Nephron (organoid): ENCODE measurements around the gene FGFRL1.

Experiments
- H3K27ac Mint-ChIP-seq, 3 experiments: 2 replicates each; pipeline ENCODE4 v1.8.0; 2020; ENCODE audit warnings: mixed read lengths in 3 of 3, mild to moderate bottlenecking in 2 of 3, moderate library complexity in 1 of 3
- H3K27me3 Mint-ChIP-seq: 2 replicates; pipeline ENCODE4 v1.8.0; 2021; ENCODE audit warnings: low read depth, mild to moderate bottlenecking, moderate library complexity, mixed read lengths
- H3K36me3 Mint-ChIP-seq: 2 replicates; pipeline ENCODE4 v1.8.0; 2020; ENCODE audit warnings: low read depth, mixed read lengths
- H3K4me1 Mint-ChIP-seq: 2 replicates; pipeline ENCODE4 v1.8.0; 2020; ENCODE audit warnings: mixed read lengths
- H3K4me3 Mint-ChIP-seq, 3 experiments: 2 replicates each; pipeline ENCODE4 v1.8.0; 2020; ENCODE audit warnings: mild to moderate bottlenecking in 3 of 3, mixed read lengths in 3 of 3, moderate library complexity in 2 of 3
- H3K9me3 Mint-ChIP-seq: 2 replicates; pipeline ENCODE4 v1.8.0; 2020; ENCODE audit warnings: mixed read lengths
- TF ChIP-seq, protein P1 (sequence below), 3 experiments: fragments of 200-600 bp; sonication (generic); IDR thresholded peaks; one replicate each; pipeline ENCODE4 v1.5.0; 2021; ENCODE audit warnings: antibody characterized with exemption in 3 of 3; ENCODE audit not compliant: unreplicated experiment in 3 of 3

Gene FGFRL1

GRCh38 chr4:1029529-1029928 lies 18.1 kb downstream of the FGFRL1 start:
- no peak overlapping the region for H3K4me3 Mint-ChIP-seq
- no peaks in the 10 kb centered on the region for H3K27me3 Mint-ChIP-seq
- H3K27ac Mint-ChIP-seq, result no peak overlapping the region
- H3K9me3 Mint-ChIP-seq, result no peaks in the 10 kb centered on the region
- peaks cover 11% of the 10 kb centered on the region for H3K36me3 Mint-ChIP-seq
- peaks cover 31% of the 10 kb centered on the region for H3K4me1 Mint-ChIP-seq
- TF ChIP-seq, protein P1, sequence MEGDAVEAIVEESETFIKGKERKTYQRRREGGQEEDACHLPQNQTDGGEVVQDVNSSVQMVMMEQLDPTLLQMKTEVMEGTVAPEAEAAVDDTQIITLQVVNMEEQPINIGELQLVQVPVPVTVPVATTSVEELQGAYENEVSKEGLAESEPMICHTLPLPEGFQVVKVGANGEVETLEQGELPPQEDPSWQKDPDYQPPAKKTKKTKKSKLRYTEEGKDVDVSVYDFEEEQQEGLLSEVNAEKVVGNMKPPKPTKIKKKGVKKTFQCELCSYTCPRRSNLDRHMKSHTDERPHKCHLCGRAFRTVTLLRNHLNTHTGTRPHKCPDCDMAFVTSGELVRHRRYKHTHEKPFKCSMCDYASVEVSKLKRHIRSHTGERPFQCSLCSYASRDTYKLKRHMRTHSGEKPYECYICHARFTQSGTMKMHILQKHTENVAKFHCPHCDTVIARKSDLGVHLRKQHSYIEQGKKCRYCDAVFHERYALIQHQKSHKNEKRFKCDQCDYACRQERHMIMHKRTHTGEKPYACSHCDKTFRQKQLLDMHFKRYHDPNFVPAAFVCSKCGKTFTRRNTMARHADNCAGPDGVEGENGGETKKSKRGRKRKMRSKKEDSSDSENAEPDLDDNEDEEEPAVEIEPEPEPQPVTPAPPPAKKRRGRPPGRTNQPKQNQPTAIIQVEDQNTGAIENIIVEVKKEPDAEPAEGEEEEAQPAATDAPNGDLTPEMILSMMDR (IDR thresholded peaks at IDR 0.05; ENCODE audit: unreplicated experiment in 3 of 3), result no peak

DNA sequence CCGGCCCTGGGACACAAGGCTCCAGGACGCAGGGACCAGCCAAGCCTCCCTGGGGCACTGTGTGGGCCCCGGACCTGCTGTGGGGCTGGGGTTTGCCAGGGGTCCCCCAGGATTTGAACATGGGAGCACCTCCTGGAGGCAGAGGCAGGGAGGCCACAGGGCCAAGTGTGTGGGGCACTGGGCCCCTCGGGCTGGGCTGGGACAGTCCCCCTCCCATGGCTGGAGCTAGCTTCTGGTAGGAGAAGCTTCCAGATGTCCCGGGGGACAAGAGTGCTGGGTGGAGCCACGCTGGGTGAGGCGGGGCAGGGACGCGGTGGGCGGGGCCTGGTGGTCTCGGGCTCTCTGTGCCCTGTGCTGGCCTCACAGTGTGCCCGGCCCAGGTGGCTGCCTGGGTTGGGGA lies 18.6 kb downstream of the FGFRL1 start:
- H3K36me3 Mint-ChIP-seq, result peaks cover 10% of the 10 kb centered on the region
- H3K4me3 Mint-ChIP-seq, result no peak overlapping the region

DNA sequence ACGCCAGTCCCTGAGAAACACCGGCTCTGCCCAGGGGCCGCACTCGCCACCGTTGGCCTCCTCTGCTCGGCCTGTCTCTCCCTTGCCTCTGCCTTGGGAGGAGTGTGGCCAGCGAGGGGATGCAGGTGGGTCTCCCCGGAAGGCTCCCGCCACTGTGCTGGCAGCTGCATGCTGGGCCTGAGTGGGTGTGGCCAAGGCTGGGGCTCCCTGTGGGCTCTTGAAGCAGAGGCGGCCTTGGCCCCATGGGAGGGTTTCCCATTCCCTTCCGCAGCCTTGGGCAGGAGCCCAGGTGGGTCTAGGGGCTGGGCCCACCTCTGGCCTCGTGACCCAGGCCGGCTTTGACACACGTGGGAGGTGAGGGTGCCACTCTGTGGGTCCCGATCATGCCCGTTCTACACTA lies 19.1 kb downstream of the FGFRL1 start:
- no peak overlapping the region for H3K4me3 Mint-ChIP-seq
- H3K9me3 Mint-ChIP-seq, result no peaks in the 10 kb centered on the region
- TF ChIP-seq, protein P1 (IDR thresholded peaks at IDR 0.05; ENCODE audit: unreplicated experiment in 3 of 3), result no peak
- H3K27me3 Mint-ChIP-seq, result no peaks in the 10 kb centered on the region
- H3K36me3 Mint-ChIP-seq, result peaks cover 4% of the 10 kb centered on the region
- no peak overlapping the region for H3K27ac Mint-ChIP-seq
- H3K4me1 Mint-ChIP-seq, result peaks cover 25% of the 10 kb centered on the region

More for the DNA sequence above, 18.6 kb downstream of the FGFRL1 start:
- Mint-ChIP-seq H3K27me3 (no peaks in the 10 kb centered on the region), H3K4me1 (peaks cover 29% of the 10 kb centered on the region), H3K27ac (no peak overlapping the region), H3K9me3 (no peaks in the 10 kb centered on the region)
- TF ChIP-seq, protein P1 (IDR thresholded peaks at IDR 0.05; ENCODE audit: unreplicated experiment in 3 of 3), result no peak

DNA sequence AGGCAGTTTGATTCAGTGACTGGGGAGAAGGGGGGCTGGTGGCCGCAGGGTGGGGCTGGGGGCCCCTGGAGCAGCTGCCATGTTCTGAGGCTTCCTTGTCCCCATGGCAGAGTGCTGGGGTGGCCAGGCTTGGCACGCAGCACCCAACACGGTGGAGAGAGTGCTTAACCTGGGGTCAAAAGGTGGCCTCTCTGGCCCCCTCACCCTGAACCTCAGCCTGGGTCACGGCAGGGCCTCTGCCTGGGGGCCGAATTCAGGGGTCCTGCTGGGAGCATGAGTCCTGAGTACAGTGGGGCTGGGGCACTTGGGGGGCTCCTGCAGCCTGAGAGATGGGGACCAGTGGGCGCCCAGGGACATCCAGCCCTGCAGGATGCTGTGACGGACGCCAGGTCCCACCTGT lies 19.9 kb downstream of the FGFRL1 start:
- H3K4me3 Mint-ChIP-seq, result no peak overlapping the region
- TF ChIP-seq, protein P1 (IDR thresholded peaks at IDR 0.05; ENCODE audit: unreplicated experiment in 3 of 3), result no peak
- H3K27me3 Mint-ChIP-seq, result no peaks in the 10 kb centered on the region
- no peaks in the 10 kb centered on the region for H3K9me3 Mint-ChIP-seq
- H3K27ac Mint-ChIP-seq, result no peak overlapping the region
- no peaks in the 10 kb centered on the region for H3K36me3 Mint-ChIP-seq
- H3K4me1 Mint-ChIP-seq, result peaks cover 17% of the 10 kb centered on the region

GRCh38 chr4:1031956-1032795 lies 20.8 kb downstream of the FGFRL1 start:
- TF ChIP-seq, protein P1 (IDR thresholded peaks at IDR 0.05; ENCODE audit: unreplicated experiment in 3 of 3), result no peak
- Mint-ChIP-seq H3K4me3 (no peak overlapping the region), H3K9me3 (no peaks in the 10 kb centered on the region), H3K36me3 (no peaks in the 10 kb centered on the region), H3K27me3 (no peaks in the 10 kb centered on the region), H3K4me1 (peaks cover 12% of the 10 kb centered on the region), H3K27ac (no peak overlapping the region)

- Mint-ChIP-seq H3K4me3 (no peak overlapping the region), H3K27me3 (no peaks in the 10 kb centered on the region), H3K4me1 (peaks cover 7% of the 10 kb centered on the region), H3K36me3 (no peaks in the 10 kb centered on the region), H3K9me3 (no peaks in the 10 kb centered on the region), H3K27ac (no peak overlapping the region)
- TF ChIP-seq, protein P1 (IDR thresholded peaks at IDR 0.05; ENCODE audit: unreplicated experiment in 3 of 3), result no peak
Measured at GRCh38 chr4:1032861-1033260, 21.4 kb downstream of the FGFRL1 start.
